Femur (tissue), 1 donor: ENCODE data around the gene TCF7L2.
A peak's percentile ranks its signal among the peaks of the same experiment; 100 is the strongest.
"Not testable (repeated sequence)": the region's sequence is repeated elsewhere in the genome, so short reads cannot be mapped to it uniquely, and the experiment has no call there.

Experiments
- DNase-seq: peaks from one replicate; pipeline ENCODE4 v3.0.0-alpha.2; 2017

Gene TCF7L2

DNA sequence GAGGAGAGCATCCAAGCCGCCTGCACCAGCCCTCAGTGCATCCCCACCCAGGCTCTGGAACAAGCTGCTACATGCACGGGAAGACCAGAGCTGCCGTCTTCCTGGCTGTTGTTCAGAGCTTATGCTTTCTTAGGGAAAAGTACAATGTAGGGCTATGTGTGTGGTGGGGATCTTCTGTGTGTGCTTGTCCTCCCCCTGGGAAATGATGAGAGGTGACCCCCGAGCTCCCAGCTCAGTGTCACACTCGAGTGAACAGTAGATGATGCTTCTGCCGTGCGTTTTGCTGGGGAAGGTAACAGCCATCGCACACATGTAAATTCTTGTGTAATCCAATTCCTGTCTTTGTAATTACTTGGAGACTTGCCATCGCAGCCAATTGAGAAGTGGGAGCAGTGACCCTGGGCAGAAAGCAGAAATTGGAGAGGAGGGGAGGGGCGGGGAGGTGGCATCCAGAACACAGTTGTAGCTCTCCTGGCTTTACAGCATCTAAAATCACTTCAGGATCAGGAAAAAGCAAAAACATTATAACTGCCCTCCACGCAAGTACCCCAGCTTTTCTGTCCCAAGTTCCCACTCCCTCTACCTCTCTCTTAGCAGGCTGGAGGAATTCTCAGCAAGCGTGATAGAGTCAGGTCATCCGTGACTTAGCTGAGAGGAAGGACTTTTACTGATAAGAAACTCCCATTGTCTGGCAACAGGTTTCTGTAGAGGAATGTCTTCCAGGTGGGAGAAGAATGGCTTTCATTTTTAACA, 149.6 kb downstream of the TCF7L2 start:
- no peak for DNase-seq

DNA sequence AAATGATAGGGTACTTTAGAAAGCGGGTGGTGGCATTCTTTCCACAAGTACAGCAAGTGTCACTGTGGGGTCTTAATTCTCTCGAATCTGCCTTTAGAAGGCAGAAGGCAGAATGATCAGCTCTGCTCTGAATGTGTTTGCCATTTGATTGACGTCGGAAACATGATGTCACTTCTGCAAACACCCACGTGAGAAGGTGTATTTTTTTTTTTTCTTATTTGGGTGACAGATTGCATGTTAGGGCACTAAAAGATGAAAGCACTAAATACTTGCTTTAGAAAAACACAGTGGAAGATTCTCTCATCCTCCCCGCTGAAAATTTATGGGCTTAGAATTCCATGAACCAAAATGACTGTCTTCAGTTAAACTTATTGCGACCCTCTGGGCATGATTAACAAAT, 150.2 kb downstream of the TCF7L2 start:
- DNase-seq = no peak

DNA sequence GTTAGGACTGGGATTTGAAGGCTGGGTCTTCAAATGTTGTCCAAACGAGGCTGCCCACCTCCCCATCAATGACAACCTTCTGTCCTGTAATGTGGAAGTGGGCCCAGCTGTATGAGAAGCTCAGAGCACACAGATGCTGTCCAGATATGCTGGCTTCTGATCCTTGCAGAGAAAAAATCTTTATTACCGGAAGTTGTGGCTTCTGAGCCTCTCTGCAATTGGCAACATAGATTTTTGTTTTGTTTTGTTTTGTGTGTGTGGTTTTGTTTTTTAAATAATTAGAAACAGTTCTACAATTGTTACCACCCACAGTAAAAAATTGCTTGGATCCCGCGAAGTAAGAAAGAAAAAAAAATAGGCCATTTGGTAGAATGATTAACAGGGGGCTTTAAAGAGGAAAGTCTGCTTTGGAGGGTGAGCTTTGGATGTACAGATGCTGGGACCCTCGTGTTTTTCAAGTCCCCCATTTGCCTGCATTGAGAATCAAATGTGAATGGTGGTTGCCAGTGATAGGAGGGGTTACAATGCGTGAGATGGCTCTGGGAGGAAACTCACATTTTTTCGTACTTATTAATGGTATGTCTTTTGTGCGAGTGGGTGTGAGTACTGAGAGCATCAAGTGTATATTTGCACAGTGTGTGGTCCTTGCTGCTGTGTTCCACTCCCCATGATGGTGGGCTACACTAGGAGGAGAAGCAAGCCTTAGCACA, 153.2 kb downstream of the TCF7L2 start:
- DNase-seq = no peak

DNA sequence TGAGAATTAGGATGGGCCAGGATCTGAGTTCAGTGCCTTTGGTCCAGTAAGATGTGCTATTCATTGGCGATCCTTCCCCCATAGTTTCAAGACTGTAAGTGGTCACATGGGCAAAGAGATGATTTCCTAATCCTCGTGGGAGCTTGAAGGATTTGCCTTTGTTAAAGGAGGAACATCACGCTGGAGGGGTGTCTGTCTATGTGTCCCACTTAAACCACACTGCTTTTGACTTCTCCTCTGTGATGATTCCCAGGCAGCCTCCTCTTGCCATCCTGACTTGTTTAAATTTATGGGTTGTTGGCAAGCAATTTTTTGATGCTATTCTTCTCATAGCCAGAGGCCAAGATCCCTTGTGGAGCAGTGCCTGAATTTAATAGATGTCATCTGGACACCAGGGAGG, 154.0 kb downstream of the TCF7L2 start:
- DNase-seq = no peak

DNA sequence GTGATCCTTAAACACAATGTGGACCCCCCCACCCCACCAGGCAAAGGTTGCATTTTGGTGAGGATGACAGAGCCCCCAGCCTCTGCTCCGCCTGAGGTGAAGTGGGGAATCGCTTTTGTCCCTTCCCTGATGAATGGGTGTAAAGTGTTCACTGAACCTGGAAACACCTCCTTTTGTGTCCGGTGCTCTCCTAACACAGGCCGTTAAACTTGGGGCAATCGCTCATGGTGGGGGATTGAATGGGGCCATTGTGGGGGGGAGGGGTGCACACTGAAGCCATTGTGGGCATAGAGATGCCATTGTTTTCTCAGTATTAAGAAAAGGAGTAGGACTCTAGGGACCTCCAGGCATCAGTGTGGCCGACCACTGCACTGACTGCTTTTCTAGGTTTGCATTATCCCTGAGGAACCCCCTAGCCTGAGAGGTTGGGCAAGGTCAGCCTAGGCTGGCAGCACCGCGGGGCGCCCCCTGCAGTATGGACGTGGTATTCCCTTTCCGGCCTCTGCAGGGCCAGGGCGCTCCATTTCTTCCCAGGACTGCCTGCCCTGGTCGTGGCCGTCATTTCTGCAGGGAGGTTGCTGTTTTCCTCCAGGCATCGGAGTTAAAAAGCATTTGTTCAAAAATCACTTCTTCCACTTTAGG, 158.3 kb downstream of the TCF7L2 start:
- no peak for DNase-seq

DNA sequence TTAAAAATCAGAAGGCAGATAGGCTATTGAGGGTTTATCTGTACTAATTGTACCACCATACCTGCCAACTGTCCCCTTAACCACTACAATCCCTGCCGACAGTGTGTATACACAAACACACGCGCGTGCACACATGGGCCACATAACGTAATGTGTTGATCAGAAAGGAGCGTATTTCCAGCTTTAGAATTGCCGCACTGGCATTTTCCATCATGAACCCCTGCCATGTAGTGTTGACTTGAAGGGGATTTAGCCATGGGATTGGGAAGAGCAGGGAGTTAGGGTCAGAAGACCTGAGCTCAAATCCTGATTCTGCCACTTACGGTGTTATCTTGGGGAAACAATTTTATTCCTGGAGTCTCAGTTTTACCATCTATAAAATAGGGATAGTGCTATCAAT, 158.9 kb downstream of the TCF7L2 start:
- DNase-seq = no peak

DNA sequence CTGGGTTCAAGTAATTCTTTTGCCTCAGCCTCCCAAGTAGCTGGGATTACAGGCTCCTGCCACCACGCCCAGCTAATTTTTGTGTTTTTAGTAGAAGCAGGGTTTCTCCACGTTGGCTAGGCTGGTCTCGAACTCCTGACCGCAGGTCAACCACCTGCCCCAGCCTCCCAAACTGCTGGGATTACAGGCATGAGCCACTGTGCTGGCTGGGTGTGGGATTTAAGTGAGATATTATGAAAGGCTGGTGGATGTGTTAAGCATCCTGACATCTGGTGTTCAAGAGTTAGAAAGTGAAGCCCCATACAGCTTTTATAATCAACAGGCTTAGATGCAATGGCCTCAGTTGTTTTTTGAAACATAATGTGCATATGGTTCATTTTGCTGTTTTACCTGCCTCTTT, 159.4 kb downstream of the TCF7L2 start:
- not testable (repeated sequence) for DNase-seq

DNA sequence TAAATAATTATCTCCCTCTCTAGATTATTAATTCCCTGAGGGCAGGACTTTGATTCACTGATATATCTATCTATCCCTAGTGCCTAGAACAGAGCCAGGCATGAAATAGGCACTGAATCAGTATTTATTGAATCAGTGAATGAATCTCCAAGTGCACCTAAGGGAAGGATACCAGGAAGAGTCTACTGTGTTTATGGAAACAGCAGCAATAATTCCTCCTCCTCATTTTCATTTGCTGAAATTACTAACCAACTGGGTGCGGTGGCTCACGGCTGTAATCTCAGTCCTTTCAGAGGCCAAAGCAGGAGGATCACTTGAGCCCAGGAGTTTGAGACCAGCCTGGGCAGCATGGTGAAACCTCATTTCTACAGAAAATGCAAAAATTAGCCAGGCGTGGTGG, 161.2 kb downstream of the TCF7L2 start:
- no peak for DNase-seq

DNA sequence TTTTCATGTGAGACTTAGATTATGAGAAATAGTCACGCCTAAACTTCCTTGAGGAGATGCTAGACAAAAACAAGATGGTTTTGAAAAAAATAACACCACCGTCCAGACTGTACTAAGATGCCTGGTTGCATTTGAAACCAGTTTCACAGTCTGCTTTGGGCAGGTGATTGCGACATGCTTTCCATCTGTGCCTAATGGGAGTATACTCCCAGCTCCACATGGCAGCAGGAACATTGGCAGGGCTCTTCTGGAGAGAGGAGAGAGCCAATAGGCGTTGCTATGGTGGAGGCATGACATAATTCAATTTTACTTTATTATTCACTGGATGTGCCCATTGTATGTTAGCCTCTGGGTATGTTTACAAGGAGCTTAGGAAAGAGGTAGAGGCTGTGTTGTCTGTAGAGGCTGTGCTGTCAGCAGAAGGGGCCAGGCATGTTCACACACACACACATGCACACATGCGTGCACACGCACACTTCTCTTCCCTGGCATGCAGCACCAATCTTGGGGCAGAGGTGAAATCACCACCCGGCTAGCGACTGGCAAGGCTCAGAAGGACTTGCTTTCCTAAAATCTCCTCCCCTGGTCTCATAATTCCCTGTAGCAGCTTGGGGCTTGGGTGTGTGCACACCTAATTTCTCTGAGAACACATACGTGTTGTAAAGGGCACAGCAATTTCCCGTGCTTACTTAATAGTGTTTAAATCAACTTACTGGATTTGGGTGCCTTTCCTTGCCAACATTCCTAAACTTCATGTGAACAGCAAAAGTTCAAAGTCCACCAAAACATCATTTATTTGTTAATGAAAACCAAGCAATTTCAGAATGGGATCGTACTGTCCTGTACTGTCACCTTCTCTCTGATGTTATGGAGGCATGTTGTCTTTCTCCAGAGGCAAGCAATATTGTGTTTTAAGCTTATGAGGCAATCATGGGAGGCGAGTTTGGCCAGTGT, 162.1 kb downstream of the TCF7L2 start:
- no peak for DNase-seq

DNA sequence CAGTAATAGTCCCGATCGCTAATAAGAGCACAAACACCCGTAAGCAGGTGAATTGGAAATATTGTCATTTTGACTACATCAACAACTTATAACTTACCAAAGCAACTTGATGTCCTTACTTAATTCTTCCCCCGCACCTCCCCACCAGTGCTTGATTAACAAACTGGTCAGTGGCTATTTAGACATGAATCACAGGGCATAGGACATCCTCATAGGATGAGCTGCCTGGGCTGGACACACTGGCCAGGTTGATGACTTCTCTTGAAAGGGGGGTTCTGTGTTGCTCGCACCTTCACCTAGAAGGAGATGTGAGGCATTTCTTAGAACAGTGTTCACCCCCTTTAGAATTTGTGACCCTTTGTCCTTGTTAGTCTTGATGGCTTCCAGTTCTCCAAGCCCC, 163.2 kb downstream of the TCF7L2 start:
- DNase-seq = no peak

DNA sequence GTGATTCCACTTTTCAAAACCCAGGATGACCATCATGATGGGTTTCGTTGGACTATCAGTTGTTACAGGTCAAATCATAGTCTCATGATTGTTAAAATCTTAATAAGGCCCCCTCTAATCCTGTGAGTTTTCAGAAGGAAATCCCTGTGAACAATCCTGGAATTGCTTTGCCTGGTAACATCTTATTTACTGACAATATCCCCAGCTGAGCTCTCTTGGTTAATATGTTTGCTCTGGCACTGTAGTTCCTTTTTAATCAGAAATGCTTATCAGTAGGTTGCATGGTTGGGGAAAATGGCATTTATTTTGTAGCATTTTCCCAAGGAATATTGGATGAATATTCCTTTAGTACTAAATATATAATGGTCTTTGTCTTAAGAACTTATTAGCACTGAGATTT, 163.9 kb downstream of the TCF7L2 start:
- DNase-seq = no peak

DNA sequence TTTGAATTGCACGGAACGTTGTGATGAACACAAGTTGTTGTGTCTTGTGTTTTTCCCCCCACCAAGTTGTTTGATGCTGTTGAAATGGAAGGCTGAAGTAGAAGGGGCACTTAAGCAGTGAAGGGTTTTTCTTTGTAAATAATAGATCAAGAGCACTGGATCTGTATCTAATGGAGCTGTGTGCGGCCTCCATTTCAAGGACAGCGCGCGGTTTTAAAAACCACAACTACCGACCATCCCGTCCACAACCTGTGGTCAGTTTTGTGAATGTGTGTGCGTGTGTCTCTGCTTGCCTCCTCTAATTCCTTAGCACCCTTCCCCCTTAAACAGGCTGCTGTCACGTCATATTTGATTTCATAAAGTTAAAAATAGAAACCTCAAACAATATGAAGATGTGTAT, 165.5 kb downstream of the TCF7L2 start:
- DNase-seq = no peak

DNA sequence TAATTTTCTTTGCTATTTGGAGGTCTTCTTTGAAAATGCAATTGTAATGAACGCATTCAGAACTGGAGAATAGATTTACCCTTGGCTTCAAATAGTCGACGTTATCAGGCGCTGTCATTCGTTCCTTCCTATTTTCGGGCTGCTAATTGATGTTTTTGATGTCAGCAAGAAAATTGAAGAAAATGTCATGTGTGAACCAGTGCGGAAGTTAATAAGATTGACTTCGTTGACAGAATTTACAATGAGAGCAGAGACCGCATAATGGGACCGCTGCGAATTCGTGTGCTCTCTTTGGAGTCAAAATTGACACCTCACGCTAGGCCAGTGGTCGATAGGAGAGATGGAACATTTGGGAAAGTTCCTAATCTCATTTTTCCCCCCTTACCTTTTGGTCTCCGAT, 168.8 kb downstream of the TCF7L2 start:
- DNase-seq = no peak

DNA sequence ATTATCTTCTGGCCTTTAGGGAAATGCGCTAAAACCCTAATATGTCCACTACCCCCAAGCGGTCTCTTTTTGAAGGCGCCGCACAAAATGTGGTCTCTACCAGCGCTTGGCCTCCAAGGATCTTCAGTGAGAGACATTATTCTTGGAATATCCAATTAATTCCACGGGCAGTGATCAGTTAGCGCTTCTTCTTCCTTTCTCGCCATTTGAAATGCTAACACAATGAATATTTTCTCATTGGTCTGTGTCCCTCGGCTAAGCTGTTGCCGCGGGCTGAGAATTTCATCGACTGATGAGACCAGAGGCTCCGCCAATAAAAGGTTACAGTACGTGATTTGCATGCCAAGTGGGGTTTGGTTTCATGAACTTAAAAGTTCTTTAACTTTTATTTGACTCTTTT, 169.8 kb downstream of the TCF7L2 start:
- DNase-seq = no peak

DNA sequence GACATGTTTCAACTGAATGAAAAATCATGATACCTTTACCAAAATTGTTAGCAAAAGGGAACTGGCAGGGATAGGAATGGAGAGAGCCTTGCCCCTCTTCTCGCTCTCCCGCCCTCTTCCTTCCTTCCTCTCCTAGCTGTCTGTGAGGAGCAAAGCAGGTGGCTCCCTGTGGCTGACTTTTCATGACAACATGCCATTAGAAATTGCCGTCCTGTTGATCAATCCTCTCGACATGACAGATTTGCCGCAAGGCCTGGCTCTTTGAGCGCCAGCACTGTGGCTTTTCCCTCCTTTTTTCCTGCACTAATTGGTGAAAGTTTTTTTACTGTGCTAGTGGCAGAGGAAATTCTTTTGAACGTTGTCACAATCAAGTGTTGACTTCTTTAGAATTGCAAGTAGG, 171.1 kb downstream of the TCF7L2 start:
- DNase-seq = no peak

DNA sequence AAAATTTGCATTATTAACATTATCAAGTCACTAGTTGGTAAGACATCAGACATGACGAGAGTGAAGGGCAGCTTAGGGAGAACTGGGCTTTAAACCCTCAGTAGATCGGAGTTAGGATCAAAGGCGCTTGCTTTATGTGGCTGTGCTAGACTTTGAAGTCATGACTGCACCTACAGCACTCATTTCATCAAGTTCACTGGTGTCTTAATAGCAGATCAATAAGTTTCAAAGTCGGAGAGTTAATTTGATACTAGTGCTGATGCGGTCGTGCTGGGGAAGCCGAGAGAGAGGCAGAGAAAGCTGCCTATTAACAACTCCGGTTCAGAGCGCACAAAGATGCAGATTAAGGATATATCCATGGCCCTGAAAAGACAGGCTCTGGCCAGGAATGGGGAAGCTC, 172.9 kb downstream of the TCF7L2 start:
- DNase-seq = no peak

DNA sequence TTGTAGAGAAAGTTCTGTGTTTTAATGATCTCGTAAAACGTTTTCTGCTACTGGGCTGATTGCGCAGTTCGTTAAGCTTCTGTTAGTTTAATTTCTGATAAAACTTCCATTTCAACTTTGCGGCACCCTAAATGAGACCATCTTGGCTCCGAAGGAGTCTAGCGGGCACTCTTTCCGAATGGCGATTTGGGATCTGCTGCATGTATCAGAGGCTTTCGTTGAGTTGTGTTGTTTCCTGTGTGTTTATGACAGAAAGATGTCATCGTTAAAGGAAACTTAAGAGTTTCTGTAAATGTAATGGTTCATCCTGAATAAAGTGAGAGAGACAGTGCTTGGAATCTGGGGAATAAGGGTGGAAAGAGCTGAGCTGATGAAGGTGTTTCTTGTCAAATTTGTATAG, 174.7 kb downstream of the TCF7L2 start:
- DNase-seq = no peak

DNA sequence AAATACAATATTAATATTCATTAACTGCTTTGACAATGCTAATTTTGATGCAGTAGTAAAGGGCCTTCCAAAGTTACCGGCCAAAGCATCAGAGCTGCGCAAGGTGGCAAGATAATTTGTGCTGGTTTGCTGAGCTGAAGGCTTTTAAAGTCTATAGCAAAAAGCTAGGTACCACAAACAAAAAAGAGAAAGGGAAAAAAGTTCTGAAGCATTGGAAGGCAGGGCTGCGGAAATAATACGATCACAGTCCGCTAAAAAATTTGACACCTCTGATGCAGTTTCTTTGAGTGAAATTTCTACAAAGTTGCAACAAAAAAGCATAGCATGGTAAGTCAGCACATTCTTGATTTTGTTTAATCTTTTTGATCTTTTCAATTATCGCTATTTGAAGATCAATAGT, 175.6 kb downstream of the TCF7L2 start:
- DNase-seq = no peak

DNA sequence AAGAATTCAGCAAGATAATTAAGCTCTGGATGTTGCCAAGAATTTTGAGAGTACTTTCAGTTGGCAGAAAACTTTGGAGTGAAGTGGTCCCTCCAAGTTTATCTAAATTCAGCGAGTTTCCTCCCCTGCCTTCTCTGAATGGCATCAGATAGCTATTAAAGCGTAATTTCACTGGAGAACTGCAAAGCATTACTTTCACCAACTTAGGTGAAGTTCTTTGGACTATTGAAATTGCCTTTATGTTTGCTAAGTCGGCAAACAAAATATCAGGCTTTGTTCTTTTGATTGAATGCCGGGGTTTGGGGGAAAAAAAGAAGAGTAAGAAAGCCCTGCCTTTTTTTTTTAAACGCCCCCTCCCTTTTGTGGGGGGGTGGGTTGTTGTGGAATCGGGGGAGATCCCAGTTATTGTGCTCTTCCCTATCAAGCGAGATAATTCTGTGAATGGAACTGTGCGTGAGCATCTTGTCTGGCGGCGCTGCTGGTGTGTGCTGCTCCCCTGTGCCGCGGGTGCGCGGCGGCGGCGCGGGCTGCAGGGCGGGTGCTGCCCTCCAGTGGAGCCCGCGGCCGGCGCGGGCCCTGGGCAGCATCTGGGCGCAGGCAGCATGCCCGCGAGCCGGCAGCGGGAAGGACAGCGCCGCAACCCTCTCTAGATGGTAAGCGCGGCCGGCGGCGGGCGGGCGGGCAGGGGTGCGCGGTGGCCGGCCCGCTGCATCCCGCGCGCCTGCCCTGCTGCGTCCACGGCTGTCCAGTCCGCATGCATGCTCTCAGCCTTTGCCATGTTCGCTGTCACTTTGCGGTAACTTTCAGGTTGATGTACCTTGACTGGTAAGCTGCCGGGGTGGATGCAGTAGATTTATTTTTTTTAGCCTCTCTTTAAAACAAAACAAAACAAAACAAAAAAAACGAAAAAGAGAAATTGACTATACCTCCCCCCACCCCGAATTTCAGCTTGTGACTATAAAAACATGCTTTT, 176.5 kb downstream of the TCF7L2 start:
- peak; percentile 77 for DNase-seq

DNA sequence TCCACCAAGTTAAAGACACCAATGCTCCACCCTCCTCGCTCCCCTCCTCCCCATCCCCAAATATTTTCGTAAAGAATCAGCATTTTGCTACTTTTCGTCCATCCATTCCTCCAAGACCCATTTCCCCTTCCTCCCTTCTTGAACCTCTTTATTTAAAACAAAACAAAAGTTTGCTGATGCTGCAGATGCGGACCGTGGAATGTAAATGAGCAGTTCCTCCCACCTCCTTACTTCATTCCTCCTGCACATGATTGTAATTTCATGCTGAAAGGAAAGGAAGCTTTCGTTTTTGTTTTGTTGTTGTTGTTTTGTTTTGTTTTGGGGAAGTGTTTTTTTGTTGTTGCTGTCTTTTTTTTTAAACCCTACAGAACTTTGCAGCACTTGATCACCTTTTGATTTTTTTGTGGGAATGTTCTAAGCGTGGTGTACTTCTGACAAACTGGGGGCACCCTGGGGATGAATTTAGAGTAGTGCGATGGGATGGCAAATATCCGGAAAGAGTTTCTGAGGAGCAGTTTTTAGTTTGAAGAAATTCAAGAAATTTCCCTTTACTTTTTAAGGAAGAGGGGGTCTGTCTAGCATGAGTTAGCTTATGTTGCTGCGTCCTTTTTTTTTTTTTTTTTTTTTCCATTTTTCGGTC, 177.3 kb downstream of the TCF7L2 start:
- no peak for DNase-seq

DNA sequence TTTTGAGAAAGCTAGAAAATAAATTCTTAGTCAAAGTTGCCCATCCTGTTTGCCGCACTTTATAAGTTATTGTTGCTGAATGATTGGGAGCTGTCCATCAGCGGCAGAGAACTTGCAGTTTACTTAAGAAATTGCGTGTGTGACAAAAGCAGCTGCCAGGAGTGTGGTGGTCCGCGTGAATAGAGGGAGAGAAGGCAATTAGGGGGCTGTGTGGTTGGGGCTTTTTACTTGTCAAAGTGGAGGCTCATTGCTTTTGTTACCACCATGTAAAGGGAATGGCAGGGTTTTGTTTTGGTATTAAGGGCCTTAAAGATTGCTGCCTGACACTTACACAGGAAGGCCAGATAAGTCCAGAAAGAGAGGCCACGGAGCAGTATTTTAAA, 177.8 kb downstream of the TCF7L2 start:
- no peak for DNase-seq
